ENCODE measurements around the gene CAMTA1.

CAMTA1 gene

GRCh38 chr1:7186382-7187111 is 401.3 kb downstream of the CAMTA1 start:
- no peak for DNase-seq (ENCODE audit: low read depth in 2 of 2)

- DNase-seq (ENCODE audit: low read depth in 2 of 2), result no peak
These were observed 401.8 kb downstream of the CAMTA1 start for GRCh38 chr1:7187112-7187493.

GRCh38 chr1:7190261-7190660 is 405.0 kb downstream of the CAMTA1 start:
- DNase-seq (ENCODE audit: low read depth in 2 of 2), result no peak

- DNase-seq (ENCODE audit: low read depth in 2 of 2), result no peak
These were observed 407.2 kb downstream of the CAMTA1 start for GRCh38 chr1:7192453-7192852.

GRCh38 chr1:7196036-7196911 is 411.0 kb downstream of the CAMTA1 start:
- no peak for DNase-seq (ENCODE audit: low read depth in 2 of 2)

GRCh38 chr1:7198664-7199063 is 413.4 kb downstream of the CAMTA1 start:
- DNase-seq (ENCODE audit: low read depth in 2 of 2), result no peak

- DNase-seq (ENCODE audit: low read depth in 2 of 2), result no peak
These were observed 414.0 kb downstream of the CAMTA1 start for GRCh38 chr1:7199077-7199779.

GRCh38 chr1:7207875-7208646 is 422.8 kb downstream of the CAMTA1 start:
- peak; percentile 19 to 21 for DNase-seq (ENCODE audit: low read depth in 2 of 2)

- DNase-seq (ENCODE audit: low read depth in 2 of 2), result no peak
These were observed 423.5 kb downstream of the CAMTA1 start for GRCh38 chr1:7208647-7209180.

- DNase-seq (ENCODE audit: low read depth in 2 of 2), result no peak
These were observed 424.1 kb downstream of the CAMTA1 start for GRCh38 chr1:7209336-7209735.

GRCh38 chr1:7218210-7218832 is 433.1 kb downstream of the CAMTA1 start:
- DNase-seq (ENCODE audit: low read depth in 2 of 2), result peak in 1 of 2 donors; percentile 11

- no peak for DNase-seq (ENCODE audit: low read depth in 2 of 2)
These were observed 433.8 kb downstream of the CAMTA1 start for GRCh38 chr1:7219031-7219430.

GRCh38 chr1:7220007-7220406 is 434.8 kb downstream of the CAMTA1 start:
- DNase-seq (ENCODE audit: low read depth in 2 of 2), result no peak

GRCh38 chr1:7220712-7221252 is 435.5 kb downstream of the CAMTA1 start:
- DNase-seq (ENCODE audit: low read depth in 2 of 2), result no peak

GRCh38 chr1:7221826-7222694 is 436.8 kb downstream of the CAMTA1 start:
- DNase-seq (ENCODE audit: low read depth in 2 of 2), result no peak

- no peak for DNase-seq (ENCODE audit: low read depth in 2 of 2)
These were observed 437.4 kb downstream of the CAMTA1 start for GRCh38 chr1:7222695-7223015.

GRCh38 chr1:7223334-7224080 is 438.3 kb downstream of the CAMTA1 start:
- no peak for DNase-seq (ENCODE audit: low read depth in 2 of 2)

GRCh38 chr1:7224081-7224534 is 438.9 kb downstream of the CAMTA1 start:
- DNase-seq (ENCODE audit: low read depth in 2 of 2), result no peak

GRCh38 chr1:7224644-7225043 is 439.4 kb downstream of the CAMTA1 start:
- DNase-seq (ENCODE audit: low read depth in 2 of 2), result no peak
